NCI-H2029 treated with DMSO at 0.1 percent for 48 hours (cell line): Measurements from ENCODE around the gene ELAC2.
"Not testable (repeated sequence)": the region's sequence is repeated elsewhere in the genome, so short reads cannot be mapped to it uniquely, and the experiment has no call there.

Source experiments
- DNase-seq: peaks from one replicate; lab custom pipeline; 2025; lab: John Stamatoyannopoulos, UW

ELAC2 gene

DNA sequence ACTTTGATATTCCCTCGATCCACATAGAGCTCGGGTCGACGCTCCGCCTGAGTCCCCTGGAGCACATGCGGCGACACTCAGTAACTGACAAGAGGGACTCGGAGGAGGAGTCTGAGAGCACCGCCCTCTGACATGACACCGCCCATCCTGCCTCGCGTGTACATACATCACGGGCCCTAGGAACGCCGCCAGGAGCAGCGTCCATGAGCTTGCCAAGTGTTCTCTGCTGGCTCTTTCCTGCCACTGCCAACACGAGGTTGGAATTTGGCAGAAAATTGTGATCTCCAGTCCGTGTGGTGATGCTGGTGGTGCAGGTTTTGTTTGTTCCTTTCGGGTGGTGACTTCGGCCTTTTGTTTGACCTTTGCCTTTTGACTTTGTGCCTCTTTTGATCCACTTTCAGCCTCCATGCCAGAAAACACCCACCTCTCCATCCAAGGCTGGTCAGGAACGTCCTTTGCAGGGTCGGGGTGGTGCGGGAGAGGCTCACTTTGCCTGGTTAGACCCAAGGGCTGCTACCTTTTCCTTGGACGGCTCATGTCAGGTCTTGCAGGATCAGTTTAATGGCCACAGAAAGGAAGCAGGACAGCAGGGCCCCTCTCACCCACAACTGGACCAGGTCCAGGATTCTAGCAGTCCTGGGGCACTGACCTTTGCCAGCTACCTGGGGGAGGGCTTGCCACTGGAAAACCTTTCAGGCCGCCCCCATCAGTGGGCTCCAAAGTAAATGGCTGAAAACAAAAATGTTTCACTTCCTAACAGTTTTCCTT, 27.6 kb downstream of the ELAC2 start:
- no peak for DNase-seq

DNA sequence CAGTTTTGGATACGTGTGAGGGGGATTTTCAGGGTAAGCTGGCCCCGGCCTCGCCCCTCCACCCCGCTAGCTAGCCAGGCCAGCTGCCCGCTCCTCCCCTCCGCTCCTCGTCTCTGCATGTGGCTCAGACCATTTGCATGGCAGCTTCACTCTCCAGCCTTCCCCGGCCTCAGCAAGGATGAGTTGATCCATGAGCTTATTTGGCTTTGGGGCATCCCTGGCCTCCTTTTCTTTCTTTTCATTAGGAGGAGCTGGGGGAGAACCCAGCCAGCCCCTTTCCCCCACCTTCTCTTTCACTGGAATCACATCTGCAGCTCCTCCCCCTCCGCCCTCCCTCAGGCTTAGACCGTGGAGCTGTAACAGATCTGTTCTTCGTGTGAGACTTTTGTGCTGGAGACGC, 30.7 kb downstream of the ELAC2 start:
- no peak for DNase-seq

DNA sequence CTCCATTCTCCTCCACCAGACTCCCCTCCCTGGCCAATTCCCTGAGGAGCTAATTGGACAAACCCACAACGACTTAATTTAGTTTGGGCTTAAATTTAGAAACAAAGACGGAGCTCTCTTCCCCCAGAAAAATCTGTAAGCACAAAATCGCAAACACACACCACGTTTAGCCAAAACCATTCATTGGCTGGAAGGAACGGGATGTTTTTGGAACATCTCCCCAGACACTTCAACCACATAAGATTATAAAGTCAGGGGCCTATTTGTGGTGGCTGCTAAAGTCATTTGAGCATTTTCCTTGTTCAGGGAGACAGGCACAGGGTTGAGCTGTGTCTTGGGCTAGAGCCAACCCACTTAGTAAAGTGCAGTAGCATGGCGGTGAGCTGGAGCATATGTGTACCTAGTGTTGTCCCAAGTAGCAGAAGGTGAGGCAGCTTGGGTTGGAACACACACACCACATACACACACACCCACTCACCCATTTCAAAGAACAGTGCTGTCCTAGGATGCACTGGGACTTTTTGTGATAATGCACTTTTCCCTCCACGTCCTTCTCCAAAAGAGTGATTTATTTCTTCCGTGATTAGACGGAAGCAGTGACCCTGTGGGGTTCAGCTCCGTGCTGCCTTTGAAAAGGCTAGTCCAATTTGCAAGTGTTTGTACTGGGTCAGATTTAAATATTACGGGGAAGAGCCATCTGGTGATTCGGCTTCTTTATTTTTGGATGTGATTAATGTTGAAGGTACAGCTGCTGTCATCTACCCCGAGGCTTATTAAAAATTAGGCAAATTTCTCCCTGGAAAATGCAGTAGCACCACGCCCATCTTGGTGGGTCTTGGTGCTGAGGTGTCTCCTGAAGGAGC, 32.2 kb downstream of the ELAC2 start:
- no peak for DNase-seq

DNA sequence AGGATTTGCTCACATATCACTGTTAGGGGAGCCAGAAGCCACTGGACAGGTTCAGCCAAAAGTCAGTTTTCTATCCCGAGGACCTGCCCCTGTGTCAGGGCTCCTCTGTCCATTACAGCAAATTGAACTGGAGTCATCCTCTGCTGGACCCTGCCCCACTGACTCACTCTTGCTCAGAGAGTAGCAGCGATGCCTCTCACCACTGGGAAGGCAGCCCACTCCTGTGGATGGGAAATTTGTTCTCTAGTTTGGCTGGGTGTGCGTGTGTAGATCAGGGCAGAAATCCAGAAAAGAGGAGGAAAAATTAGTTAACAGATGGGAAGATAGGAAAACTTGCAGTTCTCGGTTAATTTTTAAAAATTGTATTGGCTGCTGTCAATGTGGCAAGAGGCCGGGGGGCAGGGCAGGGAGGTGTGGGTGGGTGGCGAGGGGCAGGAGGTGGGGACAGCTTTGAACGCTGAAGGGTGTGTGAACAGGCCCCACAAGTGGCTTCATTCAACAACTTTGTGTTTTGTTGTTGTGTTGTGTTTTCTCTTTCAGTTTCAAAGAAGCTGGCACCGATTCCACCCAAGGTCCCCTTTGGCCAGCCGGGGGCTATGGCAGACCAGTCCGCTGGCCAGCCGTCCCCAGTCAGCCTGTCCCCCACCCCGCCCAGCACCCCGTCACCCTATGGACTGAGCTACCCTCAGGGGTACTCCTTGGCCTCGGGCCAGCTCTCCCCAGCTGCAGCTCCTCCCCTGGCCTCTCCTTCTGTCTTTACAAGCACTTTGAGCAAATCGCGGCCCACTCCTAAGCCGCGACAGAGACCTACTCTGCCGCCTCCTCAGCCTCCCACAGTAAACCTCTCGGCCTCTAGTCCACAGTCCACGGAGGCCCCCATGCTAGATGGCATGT, 33.6 kb downstream of the ELAC2 start:
- no peak for DNase-seq

DNA sequence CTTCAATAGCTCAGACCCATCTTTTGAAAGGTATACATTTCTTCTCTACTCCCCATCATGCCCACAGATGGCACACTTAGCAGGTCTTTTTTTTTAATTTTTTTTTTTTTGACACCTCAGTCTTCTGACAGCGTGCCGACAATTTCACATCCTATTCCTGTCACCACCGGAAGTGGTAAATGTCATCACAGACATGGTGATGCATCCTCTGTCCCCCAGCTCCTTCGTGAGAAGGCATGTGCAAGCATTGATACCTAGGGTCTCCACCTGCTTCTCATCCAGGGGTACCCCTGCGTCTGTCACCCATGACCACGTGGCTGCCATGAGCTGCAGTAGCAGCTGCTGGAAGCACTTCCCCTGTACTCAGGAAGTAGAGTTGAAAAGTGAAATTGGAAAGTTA, 35.6 kb downstream of the ELAC2 start:
- DNase-seq: no peak

DNA sequence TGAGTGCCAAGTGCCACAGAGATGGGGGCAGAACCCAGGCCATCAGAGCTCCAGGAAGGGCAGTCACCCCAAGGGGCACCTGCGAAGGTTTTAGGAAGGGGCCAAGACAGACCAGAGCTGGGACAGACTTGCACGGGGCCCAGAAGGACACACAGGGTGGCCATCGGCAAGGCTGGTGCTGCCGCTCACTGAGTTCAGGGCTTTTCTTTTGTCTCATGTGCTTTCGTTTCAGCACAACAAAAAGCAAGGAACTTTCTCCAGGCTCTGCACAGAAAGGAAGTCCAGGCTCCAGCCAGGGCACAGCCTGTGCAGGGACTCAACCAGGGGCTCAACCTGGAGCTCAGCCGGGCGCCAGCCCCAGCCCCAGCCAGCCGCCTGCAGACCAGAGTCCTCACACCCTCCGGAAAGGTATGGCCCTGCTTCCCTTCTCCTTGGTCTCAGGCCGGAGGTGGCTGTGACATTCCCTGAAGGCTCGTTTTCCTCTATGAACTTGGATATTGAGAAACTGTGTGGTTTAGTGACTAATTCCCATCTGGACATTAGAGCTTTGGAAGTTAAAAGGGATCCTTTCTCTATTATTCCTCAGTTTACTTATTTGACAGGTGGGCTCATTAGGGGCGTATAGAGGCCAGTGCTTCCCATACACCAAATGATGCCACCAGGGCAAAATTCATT, 37.9 kb downstream of the ELAC2 start:
- DNase-seq: no peak

DNA sequence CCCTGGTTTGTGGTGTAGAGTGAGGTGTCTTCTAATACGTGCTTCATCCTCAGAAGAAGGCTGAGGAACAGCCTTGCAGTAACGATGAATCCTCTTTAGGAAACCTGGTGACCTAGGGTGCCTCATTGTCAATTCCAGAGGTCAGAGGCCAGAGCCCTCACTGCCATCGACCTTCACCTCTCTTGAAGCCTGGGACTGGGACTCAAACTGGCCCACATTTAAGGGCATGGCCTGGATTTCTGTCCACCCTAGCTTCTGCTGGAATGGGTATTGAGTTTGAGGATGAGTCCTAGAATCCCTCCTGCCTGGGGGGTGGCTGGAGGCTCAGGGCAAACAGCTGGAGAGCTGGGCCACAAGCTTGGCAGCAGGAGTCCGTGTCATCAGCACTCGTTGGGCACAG, 38.6 kb downstream of the ELAC2 start:
- DNase-seq: no peak

DNA sequence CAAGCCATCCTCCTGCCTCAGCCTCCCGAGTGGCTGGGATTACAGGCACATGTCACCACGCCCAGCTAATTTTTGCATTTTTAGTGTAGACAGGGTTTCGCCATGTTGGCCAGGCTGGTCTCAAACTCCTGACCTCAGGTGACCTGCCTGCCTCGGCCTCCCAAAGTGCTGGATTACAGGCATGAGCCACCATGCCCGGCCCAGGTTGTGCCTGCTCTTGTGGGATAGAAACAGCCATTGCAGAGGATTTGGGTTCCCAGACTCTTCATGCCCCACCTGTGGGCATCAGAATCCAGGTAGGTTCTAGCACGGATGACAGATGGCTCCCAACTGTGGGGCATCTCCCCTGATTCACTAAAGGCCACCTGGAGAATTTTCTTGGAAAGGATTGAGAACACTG, 39.0 kb downstream of the ELAC2 start:
- not testable (repeated sequence) for DNase-seq

DNA sequence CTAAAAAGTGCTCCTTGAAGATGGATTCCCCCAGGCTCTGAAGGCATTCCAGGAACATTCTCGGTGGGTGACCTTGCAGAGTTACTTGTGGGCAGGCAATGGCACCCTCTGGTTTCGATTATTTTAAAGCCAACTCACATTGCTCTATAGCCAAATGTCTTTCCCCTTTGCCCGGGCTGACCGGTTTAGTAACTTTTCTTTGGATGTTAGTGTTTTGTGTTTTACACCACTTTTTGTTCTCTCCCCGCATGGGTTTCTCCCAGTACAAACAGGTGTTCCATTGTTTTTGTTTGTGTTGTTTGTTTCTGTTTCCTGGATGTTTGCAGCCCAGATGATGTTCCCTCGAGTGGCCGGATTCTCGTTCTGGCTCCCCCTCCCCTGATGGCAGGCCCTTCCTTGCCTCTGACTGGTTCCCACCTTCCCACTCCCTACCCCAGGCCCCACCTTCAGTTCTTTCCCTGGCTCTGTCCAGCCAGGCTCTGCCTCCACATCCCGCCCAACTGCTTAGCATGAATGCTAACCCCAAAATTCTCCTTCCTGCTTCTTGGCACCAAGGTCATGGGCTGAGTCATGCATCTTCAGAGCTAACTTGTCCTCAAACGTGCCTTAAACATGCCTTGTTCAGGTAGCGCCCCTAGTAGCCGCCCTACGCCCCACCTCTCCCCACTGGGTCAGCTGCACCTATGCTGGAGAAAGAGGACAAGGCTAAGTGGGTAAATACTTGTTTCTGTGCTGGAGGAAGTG, 40.6 kb downstream of the ELAC2 start:
- no peak for DNase-seq

DNA sequence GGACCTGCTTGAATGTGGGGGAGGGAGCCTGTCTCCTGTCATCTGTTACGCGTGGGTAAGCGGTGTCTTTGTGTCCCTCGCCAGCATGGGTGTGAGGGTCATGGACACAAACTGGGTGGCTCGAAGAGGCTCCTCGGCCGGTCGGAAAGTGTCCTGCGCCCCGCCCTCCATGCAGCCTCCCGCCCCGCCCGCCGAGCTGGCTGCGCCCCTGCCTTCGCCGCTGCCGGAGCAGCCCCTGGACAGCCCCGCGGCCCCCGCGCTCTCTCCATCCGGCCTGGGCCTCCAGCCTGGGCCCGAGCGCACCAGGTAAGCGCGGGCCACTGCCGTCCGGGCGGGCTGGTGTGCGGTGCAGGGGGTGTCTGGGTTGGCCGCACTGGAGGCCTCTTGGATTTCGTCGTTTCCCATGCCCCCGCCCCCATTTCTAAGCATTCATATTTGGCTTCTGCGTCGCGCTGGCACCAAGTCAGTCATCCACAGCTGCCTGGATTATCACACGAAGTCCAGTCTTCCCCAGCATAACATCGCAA, 43.8 kb downstream of the ELAC2 start:
- DNase-seq: no peak

DNA sequence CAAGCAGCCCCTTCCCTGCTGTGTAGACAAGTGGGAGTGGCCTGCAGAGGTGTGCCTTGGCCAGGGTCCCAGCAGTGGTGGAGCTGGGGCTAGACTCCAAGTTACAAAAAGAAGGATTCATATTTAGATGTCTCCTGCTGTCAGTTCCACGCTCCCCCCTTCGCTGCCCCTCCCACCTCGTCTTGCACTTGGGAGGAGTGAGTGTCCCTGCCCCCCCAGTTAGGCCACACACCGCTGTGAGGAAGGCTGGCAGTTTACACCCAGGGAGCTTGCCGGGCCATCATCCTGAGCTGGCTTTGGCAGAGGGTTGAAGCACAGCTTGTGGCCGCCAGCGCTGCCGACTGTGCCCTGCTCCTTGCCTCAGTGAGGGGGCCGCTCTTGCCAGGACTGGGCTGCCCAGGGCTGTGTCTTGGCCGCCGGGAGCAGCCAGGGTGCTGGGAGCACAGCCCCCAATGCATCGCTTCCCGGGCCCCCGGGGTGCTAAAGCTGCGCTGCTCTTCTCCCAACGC, 44.3 kb downstream of the ELAC2 start:
- no peak for DNase-seq

DNA sequence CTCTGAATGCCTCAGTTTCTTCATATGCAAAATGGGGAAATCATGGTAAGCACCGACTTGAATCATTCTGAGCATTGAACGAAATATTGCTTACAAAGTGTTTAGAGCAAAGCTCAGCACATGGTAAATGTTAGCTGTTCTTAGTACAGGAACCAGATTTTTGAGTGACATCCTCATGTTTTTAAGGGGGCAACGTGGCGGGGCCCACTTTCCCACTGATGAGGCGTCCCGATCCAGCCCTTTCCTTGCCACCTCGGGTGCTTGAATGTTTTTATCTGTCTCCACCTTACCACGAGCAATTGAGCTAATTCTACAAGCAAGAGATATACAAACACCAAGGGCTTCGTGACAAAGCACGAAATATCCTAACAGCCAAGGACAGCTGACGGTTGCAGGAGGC, 49.9 kb downstream of the ELAC2 start:
- DNase-seq: no peak

DNA sequence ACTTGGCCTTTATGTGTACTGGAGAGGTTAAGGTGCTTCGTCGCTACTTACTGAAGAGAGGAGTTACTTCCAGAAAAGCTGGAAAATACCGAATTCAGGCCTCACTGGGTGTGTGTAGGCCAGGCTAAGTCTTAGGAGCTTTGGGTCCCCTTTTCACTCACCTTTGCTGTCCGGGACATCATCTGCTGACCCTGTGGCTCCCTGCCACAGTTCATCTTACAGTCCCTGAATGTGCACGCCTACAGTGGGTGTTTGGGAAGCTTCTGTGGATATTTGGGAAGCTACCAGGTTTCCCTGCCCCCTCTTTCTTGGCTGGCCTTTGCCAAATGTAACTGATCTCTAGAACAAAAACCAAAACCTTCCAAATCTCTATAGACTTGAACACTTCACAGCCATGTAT, 51.4 kb downstream of the ELAC2 start:
- no peak for DNase-seq

DNA sequence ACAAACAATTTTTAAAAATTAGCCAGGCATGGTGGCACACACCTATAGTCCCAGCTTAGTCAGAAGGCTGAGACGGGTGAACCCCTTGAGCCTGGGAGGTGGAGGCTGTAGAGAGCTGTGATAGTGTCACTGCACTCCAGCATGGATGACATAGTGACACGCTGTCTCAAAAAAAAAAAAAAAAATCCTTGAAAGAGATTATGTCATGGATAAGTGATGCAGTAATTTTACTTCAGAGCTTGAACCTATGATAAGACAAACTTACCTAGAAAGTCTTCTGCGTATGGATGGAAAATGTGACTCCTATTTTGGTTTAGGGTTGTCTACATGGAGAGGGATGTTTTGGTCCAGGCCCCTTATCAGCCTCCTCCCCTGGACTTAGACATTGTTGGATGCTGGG, 51.8 kb downstream of the ELAC2 start:
- DNase-seq: no peak

DNA sequence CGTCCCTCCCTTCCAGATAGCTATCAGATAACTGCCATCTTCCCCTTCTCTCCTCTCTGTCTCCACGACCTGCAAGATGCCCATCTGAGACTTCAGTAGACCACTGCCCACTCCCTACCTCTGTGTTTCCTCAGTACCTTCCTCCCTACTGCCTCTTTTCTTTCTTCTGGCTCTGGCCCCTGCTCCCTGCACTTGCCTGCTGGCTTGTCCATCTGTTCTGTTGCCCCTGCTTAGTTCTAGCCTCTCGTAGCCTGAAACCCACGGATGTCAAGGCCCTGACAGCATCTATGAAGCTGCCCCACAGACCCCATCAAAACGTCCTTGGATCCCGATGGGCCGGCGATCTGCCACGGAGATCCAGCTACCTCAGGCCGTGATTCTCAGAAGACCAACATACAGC, 53.0 kb downstream of the ELAC2 start:
- DNase-seq: no peak

DNA sequence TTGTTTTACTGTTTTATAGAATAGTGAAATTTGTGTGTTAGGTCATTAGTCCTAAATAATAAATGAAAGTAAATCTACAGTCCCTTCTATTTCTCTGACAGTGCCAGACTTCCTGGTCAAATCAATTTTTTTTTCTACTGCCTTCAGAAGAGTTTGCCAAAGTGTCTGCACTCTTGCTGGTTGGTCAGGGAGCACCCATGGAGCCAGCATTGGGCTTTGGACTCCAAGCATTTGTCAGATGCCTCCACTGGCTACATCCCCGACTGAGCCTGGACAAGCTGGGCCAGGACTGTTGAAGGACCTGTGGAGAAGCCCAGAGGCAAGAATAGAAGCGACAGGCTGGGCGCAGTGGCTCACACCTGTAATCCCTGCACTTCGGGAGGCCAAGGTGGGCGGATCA, 53.7 kb downstream of the ELAC2 start:
- no peak for DNase-seq

DNA sequence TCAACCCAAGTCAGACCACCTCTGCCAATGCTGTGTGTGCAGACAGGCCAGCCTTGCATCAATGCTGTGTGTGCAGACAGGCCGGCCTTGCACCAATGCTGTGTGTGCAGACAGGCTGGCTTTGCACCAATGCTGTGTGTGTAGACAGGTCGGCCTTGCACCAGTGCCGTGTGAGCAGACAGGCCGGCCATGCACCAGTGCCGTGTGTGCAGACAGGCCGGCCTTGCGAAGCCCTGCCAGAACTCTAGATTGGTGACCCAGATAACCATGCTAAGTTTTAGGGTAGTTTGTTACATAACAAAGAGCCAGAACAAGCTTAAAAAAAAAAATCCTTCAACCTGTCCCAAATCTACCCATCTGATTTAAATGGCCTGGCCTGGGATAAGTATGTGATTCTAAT, 54.3 kb downstream of the ELAC2 start:
- DNase-seq: no peak

DNA sequence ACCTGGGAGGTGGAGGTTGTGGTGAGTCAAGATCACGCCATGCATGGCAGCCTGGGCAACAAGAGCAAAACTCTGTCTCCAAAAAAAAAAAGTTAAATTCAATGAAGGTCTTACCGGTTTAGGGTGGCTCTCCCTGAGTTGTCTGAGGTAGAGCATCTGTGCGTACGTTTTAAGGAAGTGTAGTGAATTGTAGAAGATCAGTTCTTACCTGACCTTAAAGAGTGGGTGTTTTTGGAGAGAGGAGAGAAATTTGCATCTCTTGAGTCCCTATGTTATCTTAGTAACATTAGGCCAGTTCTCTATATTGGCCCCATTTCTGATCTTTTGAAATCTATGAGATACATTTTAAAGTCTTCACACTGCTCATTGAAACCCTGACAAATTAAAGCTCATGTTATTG, 56.2 kb downstream of the ELAC2 start:
- DNase-seq: no peak

DNA sequence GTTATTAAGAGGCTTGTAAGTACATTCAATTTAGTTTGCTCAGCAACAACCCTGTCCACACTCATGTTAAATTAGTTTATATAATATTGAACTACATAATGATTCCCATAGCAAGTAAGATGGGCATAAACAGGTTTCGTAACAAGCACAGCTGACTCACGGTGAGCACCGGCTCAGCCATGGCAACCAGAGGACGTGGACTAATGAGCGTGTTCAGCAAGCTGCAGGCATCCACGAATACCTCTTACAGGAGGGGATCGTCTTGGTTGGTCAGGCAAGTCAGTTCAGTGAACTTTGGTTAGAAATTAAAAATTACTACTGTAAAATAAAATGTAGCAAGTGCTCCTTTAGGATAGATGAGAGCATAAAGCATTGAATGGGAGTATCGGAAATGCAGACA, 58.4 kb downstream of the ELAC2 start:
- DNase-seq: no peak

DNA sequence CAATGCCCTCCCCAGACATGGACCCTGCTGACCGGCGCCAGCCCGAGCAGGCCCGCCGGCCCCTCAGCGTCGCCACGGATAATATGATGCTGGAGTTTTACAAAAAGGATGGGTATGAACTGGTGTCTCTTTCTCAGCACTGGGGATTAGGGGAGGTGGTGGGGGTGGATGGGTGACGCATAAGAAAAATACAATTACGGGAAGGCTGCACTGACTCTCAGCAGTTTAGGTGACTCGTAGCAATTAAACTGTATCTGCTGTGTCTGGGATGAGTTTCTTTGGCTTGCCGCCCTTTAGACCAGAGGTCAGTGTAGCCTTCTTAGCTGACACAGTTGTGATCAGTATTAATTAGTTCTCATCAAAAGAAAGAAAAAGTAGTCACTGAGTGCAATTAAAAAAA, 59.0 kb downstream of the ELAC2 start:
- DNase-seq: no peak

DNA sequence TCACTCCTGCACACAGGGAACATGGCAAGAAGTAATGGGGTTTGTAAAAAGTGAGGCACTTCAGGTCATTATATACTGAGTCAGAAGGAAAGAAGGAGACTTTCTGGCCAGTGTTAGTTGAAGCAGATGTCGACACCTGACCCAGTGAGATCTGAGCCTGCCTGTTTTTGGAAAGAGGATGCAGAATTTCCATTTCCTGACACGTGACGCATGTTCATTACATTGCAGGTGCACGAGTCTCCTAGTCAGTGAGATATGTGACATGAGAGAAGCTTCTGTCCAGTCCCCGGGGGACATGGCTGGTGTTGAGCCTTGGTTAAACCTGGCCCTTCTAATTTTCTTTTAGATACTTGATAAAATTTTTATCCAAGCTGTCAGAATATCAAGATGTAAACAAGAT, 62.3 kb downstream of the ELAC2 start:
- no peak for DNase-seq
